Neural cell (in vitro differentiated cells): ENCODE measurements around the gene ZNF608. TPM values are rescaled to one million over a fixed set of nuclear protein-coding genes. Genes with fewer than 3 reads are reported as not detected.

ENCODE experiments used
- H2AFZ ChIP-seq: fragments of 200-600, 300-800 bp; sonication (generic), shearing (Covaris generic); 2 replicates; pipeline ENCODE4 v1.6.0; 2014; ENCODE audit warnings: low read depth, mild to moderate bottlenecking, antibody characterized with exemption, low read length, moderate library complexity
- H3F3A ChIP-seq: fragments of 200-600 bp; shearing (Covaris generic); 2 replicates; pipeline ENCODE4 v1.6.1; 2016; ENCODE audit warnings: mild to moderate bottlenecking, moderate library complexity, mixed read lengths, antibody characterized with exemption, low read length; ENCODE audit not compliant: insufficient read depth, poor library complexity, severe bottlenecking
- H3K27ac ChIP-seq: fragments of 200-600, 300-800 bp; sonication (generic), shearing (Covaris generic); 2 replicates; pipeline ENCODE4 v1.5.1; 2014; ENCODE audit warnings: mild to moderate bottlenecking, low read length, moderate library complexity
- H3K27me3 ChIP-seq: fragments of 300-800, 200-600 bp; sonication (generic), shearing (Covaris generic); 2 replicates; pipeline ENCODE4 v1.6.0; 2014; ENCODE audit warnings: mild to moderate bottlenecking, low read depth, low read length, moderate library complexity; ENCODE audit not compliant: insufficient read depth
- H3K36me3 ChIP-seq: fragments of 300-800, 200-600 bp; sonication (generic), shearing (Covaris generic); 2 replicates; pipeline ENCODE4 v1.5.1; 2014; ENCODE audit warnings: mild to moderate bottlenecking, antibody characterized with exemption, low read length, moderate library complexity; ENCODE audit not compliant: insufficient read depth
- H3K4me2 ChIP-seq: fragments of 300-800, 200-600 bp; sonication (generic), shearing (Covaris generic); 2 replicates; pipeline ENCODE4 v1.6.0; 2014; ENCODE audit warnings: mild to moderate bottlenecking, low read length
- H3K4me3 ChIP-seq: fragments of 300-800, 200-600 bp; sonication (generic), shearing (Covaris generic); 2 replicates; pipeline ENCODE4 v1.5.1; 2014; ENCODE audit warnings: mild to moderate bottlenecking, low read length, moderate library complexity
- H3K79me2 ChIP-seq: fragments of 200-600 bp; shearing (Covaris generic); replicated peaks from 2 replicates; pipeline ENCODE4 v1.6.0; 2014; ENCODE audit warnings: mild to moderate bottlenecking, low read length, moderate library complexity; ENCODE audit not compliant: insufficient read depth
- H3K9ac ChIP-seq: fragments of 300-800, 200-600 bp; sonication (generic), shearing (Covaris generic); 2 replicates; pipeline ENCODE4 v1.6.1; 2016; ENCODE audit warnings: mild to moderate bottlenecking, low read length, mixed read lengths
- H3K9me2 ChIP-seq: fragments of 200-600 bp; shearing (Covaris generic); 2 replicates; pipeline ENCODE4 v1.6.1; 2016; ENCODE audit warnings: mild to moderate bottlenecking, low read length, mixed read lengths; ENCODE audit not compliant: insufficient read depth
- H3K9me3 ChIP-seq: fragments of 200-600, 300-800 bp; sonication (generic), shearing (Covaris generic); 2 replicates; pipeline ENCODE4 v1.6.1; 2016; ENCODE audit warnings: mild to moderate bottlenecking, mixed run types, low read length, moderate library complexity, mixed read lengths
- H4K20me1 ChIP-seq: fragments of 200-600 bp; shearing (Covaris generic); 2 replicates; pipeline ENCODE4 v1.6.1; 2016; ENCODE audit warnings: mild to moderate bottlenecking, mixed run types; ENCODE audit not compliant: insufficient read depth
- EP300 ChIP-seq: fragments of 450-650 bp; conservative IDR thresholded peaks from 2 replicates; pipeline ENCODE4 v1.6.1; 2014; ENCODE audit warnings: antibody characterized with exemption, mild to moderate bottlenecking, moderate library complexity; ENCODE audit not compliant: poor library complexity, severe bottlenecking
- EZH2 ChIP-seq: fragments of 200-600, 300-800 bp; shearing (Covaris generic), sonication (generic); IDR thresholded peaks from 2 replicates; pipeline ENCODE4 v1.6.1; 2014; ENCODE audit warnings: antibody characterized with exemption, low read length, borderline replicate concordance, mild to moderate bottlenecking; ENCODE audit not compliant: insufficient read depth, poor library complexity, severe bottlenecking
- MXI1 ChIP-seq: fragments of 450-650 bp; conservative IDR thresholded peaks from 2 replicates; pipeline ENCODE4 v1.6.1; 2014; ENCODE audit warnings: antibody characterized with exemption, mild to moderate bottlenecking; ENCODE audit not compliant: poor library complexity, severe bottlenecking
- POLR2AphosphoS5 ChIP-seq: IDR thresholded peaks from 2 replicates; pipeline ENCODE4 v1.6.1; 2012
- RAD21 ChIP-seq: fragments of 450-650 bp; conservative IDR thresholded peaks from 2 replicates; pipeline ENCODE4 v1.6.1; 2014; ENCODE audit warnings: antibody characterized with exemption, mild to moderate bottlenecking, moderate library complexity
- SMC3 ChIP-seq: fragments of 450-650 bp; conservative IDR thresholded peaks from 2 replicates; pipeline ENCODE4 v1.6.1; 2014; ENCODE audit warnings: antibody characterized with exemption, mild to moderate bottlenecking, moderate library complexity; ENCODE audit not compliant: poor library complexity
- TAF1 ChIP-seq: IDR thresholded peaks from 2 replicates; pipeline ENCODE4 v1.6.1; 2012; ENCODE audit warnings: low read depth
- polyA plus RNA-seq: library from polyadenylated mRNA; depleted of rRNA; stranded (reverse); fragments of >200 nt; gene quantifications from 2 replicates; pipeline ENCODE4 v1.2.3, GENCODE V29; 2014
- TF ChIP-seq, protein P1 (sequence below): fragments of 450-650 bp; IDR thresholded peaks from 2 replicates; pipeline ENCODE4 v1.5.1; 2014; ENCODE audit warnings: antibody characterized with exemption, mild to moderate bottlenecking, moderate library complexity; ENCODE audit not compliant: poor library complexity, severe bottlenecking
- TF ChIP-seq, protein P2 (sequence below): IDR thresholded peaks from 2 replicates; pipeline ENCODE4 v1.6.1; 2012; ENCODE audit warnings: borderline replicate concordance

ZNF608 gene
- polyA plus RNA-seq, 1 donor from 2014 or later = 32.4 TPM

DNA sequence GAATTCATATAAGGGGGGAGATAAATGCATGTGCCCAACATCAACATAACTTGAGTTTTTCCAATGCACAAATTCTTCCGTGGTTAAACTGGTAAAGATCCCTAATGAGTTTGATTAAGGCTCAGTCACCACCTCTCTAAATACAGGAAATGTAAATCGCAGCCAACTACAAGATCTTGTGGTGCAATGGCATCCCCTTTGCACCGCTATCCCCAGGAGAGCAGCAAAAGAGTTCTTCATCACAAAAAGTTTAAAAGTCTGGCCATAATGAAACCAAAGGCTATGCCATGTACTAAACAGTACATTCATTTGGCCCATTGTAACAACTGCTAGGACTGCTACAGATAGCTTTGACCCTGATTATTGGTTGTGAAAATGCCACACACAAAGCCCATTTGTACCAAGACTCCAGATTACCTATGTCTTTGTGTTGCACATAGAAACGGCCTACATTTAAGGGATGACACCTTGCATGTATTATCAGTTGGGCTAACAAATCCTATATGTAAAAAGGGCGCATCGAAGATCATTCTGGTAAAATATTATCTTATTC lies 44.5 kb downstream of the ZNF608 start:
- TF ChIP-seq, protein P1, sequence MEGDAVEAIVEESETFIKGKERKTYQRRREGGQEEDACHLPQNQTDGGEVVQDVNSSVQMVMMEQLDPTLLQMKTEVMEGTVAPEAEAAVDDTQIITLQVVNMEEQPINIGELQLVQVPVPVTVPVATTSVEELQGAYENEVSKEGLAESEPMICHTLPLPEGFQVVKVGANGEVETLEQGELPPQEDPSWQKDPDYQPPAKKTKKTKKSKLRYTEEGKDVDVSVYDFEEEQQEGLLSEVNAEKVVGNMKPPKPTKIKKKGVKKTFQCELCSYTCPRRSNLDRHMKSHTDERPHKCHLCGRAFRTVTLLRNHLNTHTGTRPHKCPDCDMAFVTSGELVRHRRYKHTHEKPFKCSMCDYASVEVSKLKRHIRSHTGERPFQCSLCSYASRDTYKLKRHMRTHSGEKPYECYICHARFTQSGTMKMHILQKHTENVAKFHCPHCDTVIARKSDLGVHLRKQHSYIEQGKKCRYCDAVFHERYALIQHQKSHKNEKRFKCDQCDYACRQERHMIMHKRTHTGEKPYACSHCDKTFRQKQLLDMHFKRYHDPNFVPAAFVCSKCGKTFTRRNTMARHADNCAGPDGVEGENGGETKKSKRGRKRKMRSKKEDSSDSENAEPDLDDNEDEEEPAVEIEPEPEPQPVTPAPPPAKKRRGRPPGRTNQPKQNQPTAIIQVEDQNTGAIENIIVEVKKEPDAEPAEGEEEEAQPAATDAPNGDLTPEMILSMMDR = no peak
- TF ChIP-seq MXI1 = no peak
- Histone ChIP-seq H2AFZ (no peak overlapping the region), H3K27me3 (no peaks in the 10 kb centered on the region), H3K4me2 (no peak overlapping the region), H3K4me3 (no peak overlapping the region), H3F3A (peaks cover 6% of the 10 kb centered on the region), H3K79me2 (peaks cover 72% of the 10 kb centered on the region), H3K9me3 (no peaks in the 10 kb centered on the region), H4K20me1 (no peaks in the 10 kb centered on the region), H3K9me2 (no peaks in the 10 kb centered on the region), H3K36me3 (peaks cover 8% of the 10 kb centered on the region), H3K27ac (no peak overlapping the region), H3K9ac (no peak overlapping the region)

DNA sequence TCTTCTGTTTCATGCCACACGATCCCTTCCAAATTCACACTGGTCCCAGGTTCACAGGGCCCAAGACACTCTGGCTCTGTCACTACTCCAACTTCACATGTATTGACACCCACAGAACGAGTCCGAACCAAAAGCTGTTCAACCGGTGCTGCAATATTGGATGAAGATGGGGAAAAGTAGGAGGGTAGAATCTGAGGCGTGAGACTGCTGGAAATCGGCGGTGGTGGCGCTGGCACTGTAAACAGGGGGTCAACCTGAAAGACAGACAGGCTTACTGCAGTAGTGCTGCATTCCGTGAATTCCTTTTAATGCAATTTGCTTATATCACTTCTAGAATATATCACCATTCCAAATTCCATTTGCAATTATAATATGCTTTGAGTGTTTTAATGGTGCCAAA lies 45.4 kb downstream of the ZNF608 start:
- Histone ChIP-seq H3K9ac (no peak overlapping the region), H3K27me3 (no peaks in the 10 kb centered on the region), H3K27ac (no peak overlapping the region), H3F3A (peaks cover 6% of the 10 kb centered on the region), H3K9me2 (no peaks in the 10 kb centered on the region), H2AFZ (no peak overlapping the region), H3K4me2 (no peak overlapping the region), H3K4me3 (no peak overlapping the region), H3K79me2 (peaks cover 74% of the 10 kb centered on the region), H3K9me3 (no peaks in the 10 kb centered on the region), H3K36me3 (peaks cover 8% of the 10 kb centered on the region), H4K20me1 (no peaks in the 10 kb centered on the region)
- TF ChIP-seq RAD21 (no peak), POLR2AphosphoS5 (no peak), MXI1 (no peak), EP300 (no peak), EZH2 (no peak), TAF1 (no peak), SMC3 (no peak)
- TF ChIP-seq, protein P1 = no peak
- TF ChIP-seq, protein P2, sequence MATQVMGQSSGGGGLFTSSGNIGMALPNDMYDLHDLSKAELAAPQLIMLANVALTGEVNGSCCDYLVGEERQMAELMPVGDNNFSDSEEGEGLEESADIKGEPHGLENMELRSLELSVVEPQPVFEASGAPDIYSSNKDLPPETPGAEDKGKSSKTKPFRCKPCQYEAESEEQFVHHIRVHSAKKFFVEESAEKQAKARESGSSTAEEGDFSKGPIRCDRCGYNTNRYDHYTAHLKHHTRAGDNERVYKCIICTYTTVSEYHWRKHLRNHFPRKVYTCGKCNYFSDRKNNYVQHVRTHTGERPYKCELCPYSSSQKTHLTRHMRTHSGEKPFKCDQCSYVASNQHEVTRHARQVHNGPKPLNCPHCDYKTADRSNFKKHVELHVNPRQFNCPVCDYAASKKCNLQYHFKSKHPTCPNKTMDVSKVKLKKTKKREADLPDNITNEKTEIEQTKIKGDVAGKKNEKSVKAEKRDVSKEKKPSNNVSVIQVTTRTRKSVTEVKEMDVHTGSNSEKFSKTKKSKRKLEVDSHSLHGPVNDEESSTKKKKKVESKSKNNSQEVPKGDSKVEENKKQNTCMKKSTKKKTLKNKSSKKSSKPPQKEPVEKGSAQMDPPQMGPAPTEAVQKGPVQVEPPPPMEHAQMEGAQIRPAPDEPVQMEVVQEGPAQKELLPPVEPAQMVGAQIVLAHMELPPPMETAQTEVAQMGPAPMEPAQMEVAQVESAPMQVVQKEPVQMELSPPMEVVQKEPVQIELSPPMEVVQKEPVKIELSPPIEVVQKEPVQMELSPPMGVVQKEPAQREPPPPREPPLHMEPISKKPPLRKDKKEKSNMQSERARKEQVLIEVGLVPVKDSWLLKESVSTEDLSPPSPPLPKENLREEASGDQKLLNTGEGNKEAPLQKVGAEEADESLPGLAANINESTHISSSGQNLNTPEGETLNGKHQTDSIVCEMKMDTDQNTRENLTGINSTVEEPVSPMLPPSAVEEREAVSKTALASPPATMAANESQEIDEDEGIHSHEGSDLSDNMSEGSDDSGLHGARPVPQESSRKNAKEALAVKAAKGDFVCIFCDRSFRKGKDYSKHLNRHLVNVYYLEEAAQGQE = no peak
